ENCODE measurements around the gene NT5DC3.
"Not testable (repeated sequence)": the region's sequence is repeated elsewhere in the genome, so short reads cannot be mapped to it uniquely, and the experiment has no call there.

Gene NT5DC3

GRCh38 chr12:103855896-103856657 is 15.0 kb upstream of the NT5DC3 start:
- H3K27ac ChIP-seq: no peak overlapping the region
- DNase-seq (ENCODE audit: low read depth, low spot score): no peak

- H3K27ac ChIP-seq: no peak overlapping the region
- no peak for DNase-seq (ENCODE audit: low read depth, low spot score)
These were observed 14.1 kb upstream of the NT5DC3 start for GRCh38 chr12:103855036-103855712.

GRCh38 chr12:103854372-103854973 is 13.4 kb upstream of the NT5DC3 start:
- DNase-seq (ENCODE audit: low read depth, low spot score): no peak

GRCh38 chr12:103852498-103852997 is 11.5 kb upstream of the NT5DC3 start:
- H3K27ac ChIP-seq: no peak overlapping the region
- no peak for DNase-seq (ENCODE audit: low read depth, low spot score)

More at GRCh38 chr12:103854372-103854973, 13.4 kb upstream of the NT5DC3 start:
- no peak overlapping the region for H3K27ac ChIP-seq

GRCh38 chr12:103851127-103851526 is 10.1 kb upstream of the NT5DC3 start:
- no peak for DNase-seq (ENCODE audit: low read depth, low spot score)
- no peak overlapping the region for H3K27ac ChIP-seq

- no peak for DNase-seq (ENCODE audit: low read depth, low spot score)
These were observed 9.4 kb upstream of the NT5DC3 start for GRCh38 chr12:103850429-103850828.

GRCh38 chr12:103848917-103849491 is 8.0 kb upstream of the NT5DC3 start:
- DNase-seq (ENCODE audit: low read depth, low spot score): no peak
- no peak overlapping the region for H3K27ac ChIP-seq

More at GRCh38 chr12:103850429-103850828, 9.4 kb upstream of the NT5DC3 start:
- no peak overlapping the region for H3K27ac ChIP-seq

- DNase-seq (ENCODE audit: low read depth, low spot score): no peak
- H3K27ac ChIP-seq: no peak overlapping the region
These were observed 7.1 kb upstream of the NT5DC3 start for GRCh38 chr12:103848143-103848542.

GRCh38 chr12:103846415-103846814 is 5.4 kb upstream of the NT5DC3 start:
- H3K27ac ChIP-seq: no peak overlapping the region
- DNase-seq (ENCODE audit: low read depth, low spot score): no peak

GRCh38 chr12:103844305-103844704 is 3.3 kb upstream of the NT5DC3 start:
- DNase-seq (ENCODE audit: low read depth, low spot score): no peak
- H3K27ac ChIP-seq: no peak overlapping the region

GRCh38 chr12:103841690-103842584 is 903 bp upstream of the NT5DC3 start:
- DNase-seq (ENCODE audit: low read depth, low spot score): peak; percentile 87
- H3K27ac ChIP-seq: peak overlapping the region; percentile 68

- peak overlapping the region; percentile 68 for H3K27ac ChIP-seq
- no peak for DNase-seq (ENCODE audit: low read depth, low spot score)
These were observed 565 bp downstream of the NT5DC3 start for GRCh38 chr12:103840462-103840875.

GRCh38 chr12:103839609-103840461 is 1.2 kb downstream of the NT5DC3 start:
- H3K27ac ChIP-seq: no peak overlapping the region
- no peak for DNase-seq (ENCODE audit: low read depth, low spot score)

- no peak for DNase-seq (ENCODE audit: low read depth, low spot score)
- no peak overlapping the region for H3K27ac ChIP-seq
These were observed 1.9 kb downstream of the NT5DC3 start for GRCh38 chr12:103839103-103839502.

- DNase-seq (ENCODE audit: low read depth, low spot score): no peak
- no peak overlapping the region for H3K27ac ChIP-seq
These were observed 2.6 kb downstream of the NT5DC3 start for GRCh38 chr12:103838254-103838914.

- no peak overlapping the region for H3K27ac ChIP-seq
- DNase-seq (ENCODE audit: low read depth, low spot score): no peak
These were observed 4.7 kb downstream of the NT5DC3 start for GRCh38 chr12:103836345-103836744.

GRCh38 chr12:103835747-103836335 is 5.2 kb downstream of the NT5DC3 start:
- H3K27ac ChIP-seq; DNase-seq (ENCODE audit: low read depth, low spot score): not testable (repeated sequence)

GRCh38 chr12:103834942-103835341 is 6.1 kb downstream of the NT5DC3 start:
- no peak for DNase-seq (ENCODE audit: low read depth, low spot score)
- no peak overlapping the region for H3K27ac ChIP-seq

Data from epithelial cell of prostate (primary cell).